Hematopoietic multipotent progenitor cell treated with erythropoietin and hydrocortisone succinate and interleukin-3 and kit ligand, for 6 days (in vitro differentiated cells): Measurements from ENCODE around the gene IL22RA1.

Experiments
- DNase-seq: peaks from one replicate; pipeline ENCODE4 v3.0.0-alpha.2; 2015

The IL22RA1 gene

GRCh38 chr1:24111262-24111995, 31.5 kb downstream of the IL22RA1 start:
- DNase-seq = no peak

GRCh38 chr1:24110642-24111261, 32.2 kb downstream of the IL22RA1 start:
- DNase-seq = no peak

- no peak for DNase-seq
Measured at GRCh38 chr1:24109686-24110475, 33.1 kb downstream of the IL22RA1 start.

- no peak for DNase-seq
Measured at GRCh38 chr1:24109166-24109483, 33.8 kb downstream of the IL22RA1 start.

GRCh38 chr1:24108334-24109165, 34.4 kb downstream of the IL22RA1 start:
- no peak for DNase-seq

GRCh38 chr1:24107462-24108138, 35.3 kb downstream of the IL22RA1 start:
- DNase-seq = no peak

GRCh38 chr1:24105368-24106160, 37.4 kb downstream of the IL22RA1 start:
- no peak for DNase-seq

GRCh38 chr1:24104854-24105253, 38.1 kb downstream of the IL22RA1 start:
- DNase-seq = no peak

GRCh38 chr1:24103879-24104278, 39.1 kb downstream of the IL22RA1 start:
- DNase-seq = no peak

GRCh38 chr1:24103408-24103807, 39.5 kb downstream of the IL22RA1 start:
- DNase-seq = no peak

- no peak for DNase-seq
Measured at GRCh38 chr1:24102961-24103360, 40.0 kb downstream of the IL22RA1 start.

- DNase-seq = no peak
Measured at GRCh38 chr1:24101796-24102586, 40.9 kb downstream of the IL22RA1 start.

- no peak for DNase-seq
Measured at GRCh38 chr1:24100945-24101737, 41.8 kb downstream of the IL22RA1 start.

- no peak for DNase-seq
Measured at GRCh38 chr1:24098943-24099638, 43.8 kb downstream of the IL22RA1 start.

- no peak for DNase-seq
Measured at GRCh38 chr1:24098102-24098501, 44.8 kb downstream of the IL22RA1 start.

- no peak for DNase-seq
Measured at GRCh38 chr1:24097663-24098062, 45.3 kb downstream of the IL22RA1 start.

- no peak for DNase-seq
Measured at GRCh38 chr1:24096739-24097103, 46.2 kb downstream of the IL22RA1 start.

GRCh38 chr1:24096009-24096738, 46.8 kb downstream of the IL22RA1 start:
- no peak for DNase-seq
